Smooth muscle cell of the brain vasculature (primary cell): ENCODE measurements around the gene CCDC183.
"Not testable (repeated sequence)": the region's sequence is repeated elsewhere in the genome, so short reads cannot be mapped to it uniquely, and the experiment has no call there.

Experiments
- DNase-seq: peaks from one replicate; pipeline ENCODE4 v3.0.0-alpha.2; 2012; ENCODE audit warnings: low read depth, low spot score

The CCDC183 gene

DNA sequence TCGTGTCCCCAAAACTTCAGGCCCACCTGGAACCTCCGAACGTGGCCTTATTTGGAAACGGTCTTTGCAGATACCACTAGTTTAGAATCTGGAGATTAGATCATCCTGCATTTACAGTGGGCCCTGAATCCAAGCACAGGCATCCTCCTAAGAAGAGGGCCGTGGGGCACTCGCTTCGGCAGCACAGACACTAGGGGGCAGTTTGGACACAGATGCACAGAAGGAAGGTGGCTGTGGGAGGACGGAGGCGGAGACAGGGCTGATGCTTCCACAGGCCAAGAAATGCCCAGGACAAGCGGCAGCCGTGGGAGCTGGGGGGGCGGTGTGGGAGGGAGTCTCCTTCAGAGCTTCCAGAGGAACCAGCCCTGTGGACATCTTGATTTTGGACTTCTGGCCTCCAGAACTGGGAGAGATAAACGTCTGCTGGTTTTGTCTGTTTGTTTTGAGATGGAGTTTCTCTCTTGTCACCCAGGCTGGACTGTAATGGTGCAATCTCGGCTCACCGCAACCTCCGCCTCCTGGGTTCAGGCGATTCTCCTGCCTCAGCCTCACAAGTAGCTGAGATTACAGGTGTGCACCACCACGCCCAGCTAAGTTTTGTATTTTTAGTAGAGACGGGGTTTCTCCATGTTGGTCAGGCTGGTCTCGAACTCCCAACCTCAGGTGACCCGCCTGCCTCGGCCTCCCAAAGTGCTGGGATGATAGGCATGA is 35.1 kb upstream of the CCDC183 start:
- peak; percentile 21 for DNase-seq

GRCh38 chr9:136761545-136761981 is 34.6 kb upstream of the CCDC183 start:
- no peak for DNase-seq

DNA sequence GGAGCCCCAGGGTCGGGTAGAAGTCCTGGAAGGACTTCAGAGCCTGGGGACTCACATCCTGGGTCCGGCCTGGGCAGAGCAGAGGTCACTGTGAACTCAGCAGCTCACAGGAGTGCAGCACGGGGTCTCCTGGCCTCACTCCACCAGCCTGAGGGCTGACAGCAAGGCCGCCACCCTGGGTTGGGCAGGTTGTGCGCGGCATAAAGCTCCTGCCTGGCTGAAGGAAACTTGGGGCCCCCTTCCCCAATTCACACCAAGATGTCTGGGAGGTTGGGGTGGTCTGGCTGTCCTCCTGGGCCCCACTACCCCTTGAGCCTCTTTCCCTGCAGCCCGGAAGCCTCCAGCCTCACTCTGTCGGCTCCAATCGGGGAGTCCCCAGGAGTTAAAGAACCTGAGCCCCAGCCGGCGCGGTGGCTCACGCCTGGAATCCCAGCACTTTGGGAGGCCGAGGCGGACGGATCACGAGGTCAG is 33.9 kb upstream of the CCDC183 start:
- DNase-seq: no peak

DNA sequence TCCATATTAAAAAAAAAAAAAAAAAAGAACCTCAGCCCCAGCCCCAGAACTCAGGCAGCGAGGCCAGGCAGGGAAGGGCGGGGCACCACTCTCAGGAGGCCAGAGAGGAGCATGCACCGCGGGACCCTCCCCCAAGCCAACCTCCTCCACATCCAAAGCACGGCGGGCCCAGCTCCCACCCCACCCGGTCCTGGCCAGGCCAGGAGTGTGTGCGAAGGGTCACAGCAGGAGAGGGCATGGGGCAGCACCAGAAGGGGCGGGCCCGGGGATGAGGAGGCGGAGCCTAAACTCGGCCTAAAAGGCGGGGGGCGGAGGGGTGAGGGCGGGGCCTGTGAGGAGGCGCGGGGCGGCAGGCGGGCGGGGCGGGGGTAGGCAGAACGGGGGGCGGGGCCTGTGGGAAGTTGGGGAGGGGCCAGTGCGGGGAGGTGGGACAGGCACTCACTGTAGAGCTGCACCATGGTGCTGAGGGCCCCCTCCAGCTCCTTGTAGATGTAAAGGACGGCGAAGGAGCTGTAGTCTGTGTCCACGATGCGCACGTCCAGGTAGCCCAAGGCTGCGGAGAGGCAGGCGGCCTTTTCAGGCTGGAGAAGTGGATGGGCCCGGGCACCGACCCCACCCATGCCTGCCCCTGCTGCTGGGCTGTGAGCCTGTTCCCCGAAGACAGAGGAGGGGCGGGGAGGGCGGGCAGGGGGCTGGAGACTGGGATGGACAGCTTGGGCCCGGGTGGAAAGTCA is 33.1 kb upstream of the CCDC183 start:
- DNase-seq: no peak

- DNase-seq: no peak
Measured at GRCh38 chr9:136763649-136764035, 32.5 kb upstream of the CCDC183 start.

DNA sequence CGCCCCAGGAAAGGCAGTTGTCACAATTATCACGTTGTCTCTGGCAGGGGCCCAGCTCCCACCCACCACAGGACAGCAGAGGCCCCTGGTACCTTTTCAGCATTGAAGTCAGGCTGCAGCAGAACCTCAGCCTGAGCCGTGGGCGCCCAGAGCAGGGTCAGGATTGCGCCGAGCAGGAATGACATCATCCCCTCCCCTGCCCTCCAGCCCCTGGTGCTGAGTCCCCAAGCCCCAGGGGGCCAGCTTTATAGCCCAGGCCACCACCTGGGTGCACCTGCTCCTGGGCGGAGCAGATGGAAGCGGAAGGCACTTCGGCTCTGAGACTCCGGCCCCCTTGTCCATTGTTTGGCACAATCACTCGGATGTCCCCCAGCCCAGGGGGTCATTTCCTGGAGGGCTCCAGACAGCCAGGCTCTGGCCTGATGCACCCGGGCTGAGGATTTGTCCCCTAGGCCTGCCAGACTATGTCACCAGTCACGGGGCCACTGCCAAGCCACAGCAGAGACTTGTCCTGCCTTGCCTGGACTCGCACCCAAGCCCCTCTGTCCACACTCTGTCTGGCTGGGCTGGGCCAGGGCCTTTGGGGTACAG is 31.7 kb upstream of the CCDC183 start, which contains the start of gene LCN15:
TSS of gene LCN15 (minus strand) at position 218 of the 591 bp plus-strand sequence. CDS start at position 188, 30 bp downstream.
- DNase-seq: no peak

- no peak for DNase-seq
Measured at GRCh38 chr9:136765041-136765440, 31.1 kb upstream of the CCDC183 start.

DNA sequence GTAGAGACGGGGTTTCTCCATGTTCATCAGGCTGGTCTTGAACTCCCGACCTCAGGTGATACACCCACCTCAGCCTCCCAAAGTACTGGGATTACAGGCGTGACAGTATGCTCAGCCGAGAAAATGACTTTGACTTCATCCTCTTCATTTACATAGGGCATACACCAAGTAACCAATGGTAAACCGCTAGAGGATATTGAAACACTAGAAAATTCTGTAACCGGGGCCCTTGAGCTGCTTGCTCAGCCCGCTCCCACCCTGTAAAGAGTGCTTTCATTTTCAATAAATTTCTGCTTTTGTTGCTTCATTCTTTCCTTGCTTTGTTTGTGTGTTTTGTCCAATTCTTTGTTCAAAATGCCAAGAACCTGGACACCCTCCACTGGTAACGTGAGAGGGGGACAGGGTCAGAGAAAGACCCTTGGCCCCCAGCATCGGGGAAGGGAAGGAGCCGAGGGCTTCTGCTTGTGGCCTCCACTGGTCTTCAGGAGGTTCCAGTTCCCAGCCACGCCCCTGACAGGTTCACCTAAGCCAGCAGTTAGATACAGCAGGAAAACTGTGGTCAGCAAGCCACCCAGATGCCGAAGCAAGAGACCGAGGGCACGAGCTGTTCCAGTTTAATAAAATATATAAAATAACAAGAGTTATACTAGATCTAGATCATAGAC is 30.3 kb upstream of the CCDC183 start:
- DNase-seq: not testable (repeated sequence)

GRCh38 chr9:136766410-136767120 is 29.6 kb upstream of the CCDC183 start:
- not testable (repeated sequence) for DNase-seq

DNA sequence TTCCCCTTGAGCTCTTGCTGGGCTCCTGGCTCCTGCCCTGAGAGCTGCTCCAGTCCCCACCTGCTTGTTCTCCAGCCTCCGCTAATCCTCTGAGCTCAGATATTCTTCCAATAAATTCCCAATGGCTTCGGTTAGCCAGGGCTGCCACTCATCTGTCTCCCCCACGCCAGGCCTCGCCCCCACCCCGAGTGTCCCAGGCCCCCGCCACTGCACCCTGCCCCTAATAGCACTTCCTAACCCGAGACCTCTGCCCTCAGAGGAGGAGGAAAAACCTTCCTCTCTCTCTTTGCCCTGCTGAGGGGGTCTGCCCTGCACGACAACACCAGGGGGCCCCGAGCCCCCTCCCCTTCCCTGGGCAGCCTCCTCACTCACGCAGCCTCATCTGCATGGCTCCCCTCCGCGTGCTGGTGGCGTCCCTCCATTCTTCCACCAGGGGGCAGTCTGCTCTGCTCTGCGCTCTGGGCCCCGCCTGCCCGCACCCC is 26.4 kb upstream of the CCDC183 start:
- DNase-seq: no peak

DNA sequence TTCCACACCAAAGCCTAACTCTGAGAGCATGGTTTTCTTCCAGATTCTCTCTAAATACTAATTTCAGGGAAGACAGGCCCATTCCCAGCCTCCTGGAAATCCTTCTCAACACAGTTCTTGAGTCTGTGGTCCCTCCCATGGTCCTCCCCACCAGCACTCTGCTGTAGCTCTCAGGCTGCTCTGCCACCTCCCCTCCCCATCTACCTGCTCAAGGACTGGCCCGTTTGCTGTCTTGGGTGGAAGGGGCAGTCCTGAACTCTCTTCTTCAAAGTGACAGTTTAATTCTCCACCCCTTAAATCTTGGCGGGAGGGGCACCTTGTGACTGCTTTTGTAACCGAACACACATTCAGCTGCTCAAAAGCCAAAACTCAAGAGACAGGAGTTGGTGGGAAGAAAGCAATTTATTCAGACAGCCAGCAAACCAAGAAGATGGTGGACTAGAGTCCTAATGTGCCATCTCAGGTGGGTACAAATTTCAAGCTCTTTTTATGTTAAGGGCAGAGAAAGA is 24.2 kb upstream of the CCDC183 start:
- DNase-seq: no peak

DNA sequence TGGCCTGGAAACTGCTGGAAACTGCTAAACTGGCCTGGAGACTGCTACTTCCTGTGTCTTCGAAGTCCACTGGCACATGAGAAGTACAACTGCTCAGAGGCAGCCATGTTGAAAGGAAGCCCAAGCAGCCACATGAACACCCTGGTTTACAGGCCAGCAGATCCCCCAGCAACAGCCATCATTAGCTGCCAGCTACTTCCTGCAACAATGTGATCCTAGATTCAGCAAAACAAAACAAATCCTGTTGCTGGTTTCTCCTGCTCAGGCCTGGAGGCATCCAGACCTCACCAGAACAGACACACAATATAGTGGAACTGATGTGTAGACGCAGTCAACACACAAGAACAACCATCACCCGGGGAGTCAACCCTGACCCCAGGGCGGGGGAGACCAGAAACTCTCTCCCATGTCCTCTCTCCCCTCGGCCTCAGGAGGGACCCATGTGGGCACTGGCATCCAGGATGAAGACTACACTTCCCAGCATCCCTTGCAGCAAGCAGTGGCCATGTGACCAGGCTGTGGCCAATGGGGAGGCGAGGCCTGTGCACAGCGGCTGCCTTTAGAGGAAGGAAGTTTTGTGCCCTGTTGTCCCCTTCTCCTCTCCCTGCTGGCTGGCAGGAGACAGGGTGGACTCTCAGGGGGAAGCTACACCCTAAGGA is 22.6 kb upstream of the CCDC183 start:
- DNase-seq: no peak

DNA sequence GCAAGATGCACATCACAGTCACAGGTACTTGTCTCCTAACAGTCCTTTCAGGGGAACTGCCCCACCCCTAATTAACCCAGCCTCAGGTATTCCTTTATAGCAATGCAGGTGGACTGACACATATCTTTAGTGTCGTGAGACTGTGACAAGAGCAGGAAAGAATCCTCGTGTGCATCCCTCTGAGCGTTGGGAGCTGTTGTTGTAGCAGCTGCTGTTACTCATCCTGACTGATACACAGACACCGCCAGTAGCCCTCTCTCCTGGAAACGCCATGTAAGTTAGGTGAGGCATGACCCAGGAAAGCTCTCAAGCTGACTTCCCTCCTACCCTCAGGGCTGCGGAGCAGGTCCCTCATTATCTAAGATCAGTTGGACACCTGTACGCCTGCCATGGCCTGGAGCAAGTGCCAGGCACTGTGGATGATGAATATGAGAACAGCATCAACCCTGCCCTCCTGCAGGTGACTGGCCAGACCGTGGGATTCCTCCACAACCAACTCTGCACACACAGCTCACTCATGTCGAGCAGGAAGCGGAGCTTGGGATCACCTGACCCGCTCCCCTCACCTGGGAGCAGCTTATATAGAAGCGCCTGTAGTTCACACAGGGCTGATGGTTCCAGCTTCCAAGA is 21.6 kb upstream of the CCDC183 start:
- DNase-seq: no peak

- DNase-seq: no peak
Measured at GRCh38 chr9:136775191-136775590, 20.9 kb upstream of the CCDC183 start.

- no peak for DNase-seq
Measured at GRCh38 chr9:136776947-136777346, 19.2 kb upstream of the CCDC183 start.

DNA sequence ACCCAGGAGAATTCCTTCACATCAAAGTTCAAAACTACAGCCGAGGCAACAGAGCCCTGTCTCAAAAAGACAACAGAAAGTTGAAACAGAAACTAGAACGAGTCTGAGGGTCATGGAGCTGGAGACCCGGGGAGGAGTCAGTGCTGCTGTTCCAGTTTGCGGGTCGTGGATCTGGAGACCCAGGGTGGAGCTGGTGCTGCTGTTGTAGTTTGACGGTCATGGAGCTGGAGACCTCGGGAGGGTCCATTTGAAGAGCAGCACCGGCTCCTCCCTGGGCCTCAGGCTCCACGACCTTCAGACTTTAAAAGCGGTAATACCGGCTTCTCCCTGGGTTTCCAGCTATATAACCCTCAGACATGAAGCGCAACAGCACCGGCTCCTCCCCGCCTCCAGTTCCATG is 18.8 kb upstream of the CCDC183 start:
- DNase-seq: no peak

DNA sequence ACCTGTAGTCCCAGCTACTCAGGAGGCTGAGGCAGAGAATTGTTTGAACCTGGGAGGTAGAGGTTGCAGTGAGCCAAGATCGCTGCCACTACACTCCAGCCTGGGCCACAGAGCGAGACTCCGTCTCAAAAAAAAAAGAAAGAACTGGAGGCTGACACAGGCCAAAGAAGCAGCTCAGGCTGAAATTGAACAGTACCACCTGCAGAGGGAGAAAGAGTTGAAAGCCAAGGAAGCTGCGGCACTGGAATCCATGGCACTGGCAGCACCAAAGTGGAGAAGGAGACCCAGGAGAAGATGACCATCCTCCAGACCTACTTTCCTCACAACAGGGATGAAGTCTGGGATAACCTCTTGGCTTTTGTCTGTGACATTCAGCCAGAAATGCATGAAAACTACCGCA is 16.3 kb upstream of the CCDC183 start:
- DNase-seq: no peak

GRCh38 chr9:136782452-136782851 is 13.7 kb upstream of the CCDC183 start:
- DNase-seq: no peak

GRCh38 chr9:136784249-136784996 is 11.7 kb upstream of the CCDC183 start:
- no peak for DNase-seq
